Activated CD8-positive, alpha-beta memory T cell treated with anti-CD3 and anti-CD28 coated beads for 1 hour (primary cell): Measurements from ENCODE around the gene KIAA1191.
"Not testable (repeated sequence)": the region's sequence is repeated elsewhere in the genome, so short reads cannot be mapped to it uniquely, and the experiment has no call there.

Experiments
- DNase-seq, 2 donors: peaks; one replicate each; pipeline ENCODE4 v3.0.0-alpha.2; 2020; ENCODE audit warnings: low read depth in 1 of 2; ENCODE audit errors: extremely low read depth in 1 of 2

Gene KIAA1191

DNA sequence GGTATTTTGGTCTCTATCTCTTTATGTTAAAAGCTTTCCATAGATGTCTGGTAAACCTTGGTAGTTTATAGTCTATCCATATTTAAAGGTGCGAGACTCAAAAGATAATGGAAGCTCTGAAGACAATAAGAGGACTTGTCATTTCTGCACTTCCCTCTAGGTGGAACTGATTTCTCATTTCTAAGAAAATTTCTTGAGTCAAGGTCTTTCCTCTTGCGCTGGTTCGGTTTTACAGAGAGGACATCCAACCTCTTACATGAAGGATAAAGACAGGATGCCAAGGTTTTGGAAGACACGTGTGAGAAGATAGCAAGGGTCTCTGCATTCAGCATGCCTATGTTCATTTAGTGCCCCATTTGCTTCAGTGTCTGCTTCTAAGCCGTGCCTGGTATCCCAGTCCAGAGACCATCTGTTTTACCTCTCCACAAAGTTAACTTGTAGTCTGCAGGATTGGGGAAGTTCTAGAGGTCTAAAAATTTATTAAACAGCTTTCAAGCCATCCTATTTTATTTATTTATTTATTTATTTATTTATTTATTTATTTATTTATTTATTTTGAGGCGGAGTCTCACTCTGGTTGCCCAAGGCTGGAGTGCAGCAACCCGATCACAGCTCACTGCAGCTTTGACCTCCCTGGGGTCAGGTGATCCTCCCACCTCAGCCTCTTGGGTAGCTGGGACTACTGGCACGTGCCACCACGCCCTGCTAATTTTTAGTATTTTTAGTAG is 41.6 kb downstream of the KIAA1191 start:
- DNase-seq = no peak

DNA sequence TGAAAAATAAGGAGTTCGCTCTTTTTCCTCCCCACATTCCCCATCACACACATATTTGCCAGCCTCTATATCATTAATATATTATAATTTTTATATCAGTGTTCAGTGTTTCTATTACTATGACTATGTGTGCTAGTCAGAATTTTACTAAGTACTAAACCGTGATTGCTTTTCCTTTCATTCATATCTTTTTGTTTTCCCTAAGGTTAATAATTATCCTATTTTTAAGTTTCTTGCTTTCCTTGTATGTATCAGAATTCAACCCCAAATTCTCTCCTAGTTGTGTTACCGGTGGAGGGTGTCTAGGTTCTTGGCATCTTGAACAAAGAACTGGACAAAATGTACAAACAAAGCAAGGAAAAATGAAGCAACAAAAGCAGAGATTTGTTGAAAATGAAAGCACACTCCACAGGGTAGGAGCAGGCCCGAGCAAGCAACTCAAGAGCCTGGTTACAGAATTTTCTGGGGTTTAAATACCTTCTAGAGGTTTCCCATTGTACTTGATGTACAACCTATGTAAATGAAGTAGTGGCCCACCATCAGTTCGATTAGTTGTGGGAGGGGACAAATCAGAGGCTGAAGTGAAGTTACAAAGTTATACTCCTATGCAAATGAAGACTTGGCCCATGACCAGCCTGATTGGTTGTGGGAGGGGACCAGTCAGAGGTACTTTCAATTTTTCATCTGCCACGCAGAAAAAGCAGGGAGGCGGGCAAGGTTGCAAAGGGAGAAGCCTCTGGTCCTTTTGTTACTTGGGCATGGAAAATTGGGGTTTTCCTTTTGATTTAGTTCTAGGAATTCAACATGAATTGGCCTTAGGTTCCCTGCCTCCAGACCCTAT is 43.8 kb downstream of the KIAA1191 start:
- DNase-seq = no peak

DNA sequence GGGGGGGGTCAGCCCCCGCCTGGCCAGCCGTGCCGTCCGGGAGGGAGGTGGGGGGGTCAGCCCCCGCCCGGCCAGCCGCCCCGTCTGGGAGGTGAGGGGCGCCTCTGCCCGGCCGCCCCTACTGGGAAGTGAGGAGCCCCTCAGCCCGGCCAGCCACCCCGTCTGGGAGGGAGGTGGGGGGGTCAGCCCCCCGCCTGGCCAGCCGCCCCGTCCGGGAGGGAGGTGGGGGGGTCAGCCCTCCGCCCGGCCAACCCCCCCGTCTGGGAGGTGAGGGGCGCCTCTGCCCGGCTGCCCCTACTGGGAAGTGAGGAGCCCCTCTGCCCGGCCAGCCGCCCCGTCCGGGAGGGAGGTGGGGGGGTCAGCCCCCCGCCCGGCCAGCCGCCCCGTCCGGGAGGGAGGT is 56.2 kb downstream of the KIAA1191 start:
- DNase-seq = not testable (repeated sequence)
